GM12878 (cell line): ENCODE measurements around the gene CHCHD1. TPM values are rescaled to one million over a fixed set of nuclear protein-coding genes. Genes with fewer than 3 reads are reported as not detected.
"Not testable (repeated sequence)": the region's sequence is repeated elsewhere in the genome, so short reads cannot be mapped to it uniquely, and the experiment has no call there.

Source experiments
- ATAC-seq: fragments of 200-7000 bp; cut with Tn5 transposase; 3 replicates; pipeline ENCODE4 v1.9.1; 2020; ENCODE audit warnings: mild to moderate bottlenecking, moderate library complexity
- BruUV-seq: library from RNA; stranded (reverse); fragments of 400-500 nt; replicated peaks from 2 replicates; lab custom pipeline; 2021; lab: Mats Ljungman, UMichigan
- CTCF ChIA-PET: fragments of 300-600 bp; sonication (Branson Sonifier 250); formaldehyde crosslinking; extraction: SDS; loops from one replicate; lab custom pipeline; 2021; ENCODE audit warnings: inconsistent platforms; lab: Yijun Ruan, JAX
- POLR2A ChIA-PET: fragments of 350-600 bp; formaldehyde crosslinking; extraction: SDS; loops from one replicate; lab custom pipeline; 2021; ENCODE audit warnings: inconsistent platforms; lab: Charles Lee
- RAD21 ChIA-PET: fragments of 300-600 bp; sonication (Branson Sonifier 250); formaldehyde crosslinking; loops from one replicate; lab custom pipeline; 2023; ENCODE audit warnings: antibody characterized with exemption; ENCODE audit not compliant: unreplicated experiment; lab: Charles Lee
- SMC1A ChIA-PET: fragments of 300-600 bp; sonication (Branson Sonifier 250); formaldehyde crosslinking; loops from one replicate; lab custom pipeline; 2023; ENCODE audit not compliant: unreplicated experiment, uncharacterized antibody; lab: Charles Lee
- DNase-seq: peaks from one replicate; pipeline ENCODE4 v3.0.0-alpha.2; 2011; ENCODE audit warnings: low read depth, low spot score
- FAIRE-seq: peaks from 3 replicates; lab custom pipeline; 2011; peaks lifted over from hg19 to GRCh38; lab: Jason Lieb, UNC
- H2AFZ ChIP-seq: 2 replicates; pipeline ENCODE4 v1.6.0; 2011; ENCODE audit warnings: low read depth, low read length, control low read depth; ENCODE audit not compliant: control insufficient read depth
- H3K27ac ChIP-seq: 2 replicates; pipeline ENCODE4 v1.5.1; 2011; ENCODE audit warnings: control low read depth; ENCODE audit not compliant: control insufficient read depth, insufficient read depth
- H3K27me3 ChIP-seq, 2 experiments: replicated peaks in 1 of 2; 2 replicates each; pipeline versions ENCODE4 v1.6.0 to v1.6.1; 2011; ENCODE audit warnings: low read length in 1 of 2; ENCODE audit not compliant: control insufficient read depth in 2 of 2, insufficient read depth in 2 of 2
- H3K36me3 ChIP-seq, 2 experiments: 2 replicates each; pipeline ENCODE4 v1.5.1; 2011; ENCODE audit warnings: low read length in 1 of 2; ENCODE audit not compliant: control insufficient read depth in 2 of 2, insufficient read depth in 2 of 2
- H3K4me1 ChIP-seq: 2 replicates; pipeline ENCODE4 v1.6.1; 2011; ENCODE audit warnings: mild to moderate bottlenecking, low read length, moderate library complexity, mixed read lengths; ENCODE audit not compliant: control insufficient read depth, insufficient read depth
- H3K4me2 ChIP-seq: 2 replicates; pipeline ENCODE4 v1.6.0; 2011; ENCODE audit warnings: control low read depth; ENCODE audit not compliant: control insufficient read depth, insufficient read depth
- H3K4me3 ChIP-seq: fragments of 200-600 bp; sonication (generic); 2 replicates; pipeline ENCODE4 v1.5.1; 2016
- H3K79me2 ChIP-seq: 2 replicates; pipeline ENCODE4 v1.6.0; 2011; ENCODE audit warnings: low read length; ENCODE audit not compliant: control insufficient read depth, insufficient read depth
- H3K9ac ChIP-seq: 2 replicates; pipeline ENCODE4 v1.8.0; 2011; ENCODE audit warnings: low read length, control low read depth, mixed read lengths; ENCODE audit not compliant: control insufficient read depth, insufficient read depth
- H3K9me3 ChIP-seq: replicated peaks from 3 replicates; pipeline ENCODE4 v1.5.1; 2011; ENCODE audit warnings: mild to moderate bottlenecking, low read length; ENCODE audit not compliant: control insufficient read depth, insufficient read depth
- H4K20me1 ChIP-seq: 2 replicates; pipeline ENCODE4 v1.6.0; 2011; ENCODE audit not compliant: control insufficient read depth, insufficient read depth
- CREB1 ChIP-seq: IDR thresholded peaks from 2 replicates; pipeline ENCODE4 v1.6.1; 2012; ENCODE audit warnings: low read depth, mild to moderate bottlenecking, inconsistent platforms
- NR2F1 ChIP-seq: fragments of 450-650 bp; conservative IDR thresholded peaks from 2 replicates; pipeline ENCODE4 v1.6.1; 2017; ENCODE audit warnings: mild to moderate bottlenecking
- TCF3 ChIP-seq: IDR thresholded peaks from 2 replicates; pipeline ENCODE4 v1.6.1; 2012; ENCODE audit warnings: low read depth, mild to moderate bottlenecking, low read length, borderline replicate concordance; ENCODE audit not compliant: insufficient read depth
- ZZZ3 ChIP-seq: IDR thresholded peaks from 2 replicates; pipeline ENCODE4 v1.6.1; 2011; ENCODE audit warnings: low read depth; ENCODE audit not compliant: control insufficient read depth, insufficient read length
- WGBS: methylation state at CpG from one replicate; pipeline ENCODE4 v1.1.6; 2016; ENCODE audit warnings: low lambda C conversion rate; ENCODE audit not compliant: insufficient replicate concordance, insufficient coverage; ENCODE audit errors: missing lambda C conversion rate; 5-methylcytosine and 5-hydroxymethylcytosine counted together
- in situ Hi-C: fragments of 300-500 bp; cut with MboI; formaldehyde crosslinking; loops from 9 replicates; pipeline ENCODE4 v1.14.3; 2018; ENCODE audit warnings: mixed read lengths
- intact Hi-C: fragments of 100-400 bp; cut with micrococcal nuclease; formaldehyde crosslinking; loops from one replicate; pipeline ENCODE4 v1.14.2; 2022; ENCODE audit not compliant: unreplicated experiment
- polyA plus RNA-seq, 11 experiments: library from polyadenylated mRNA; depleted of rRNA in 4 of 11; unstranded in 6 of 11; stranded (reverse) in 5 of 11; fragments of >200 nt; fragmentation: Nextera tagmentation in 4 of 11; fragmentation: Illumina TruSeq in 1 of 11; extraction: Ambion mirVana in 4 of 11; extraction: Trizol in 1 of 11; gene quantifications; 1 replicate in 1 of 11; 2 replicates in 10 of 11; pipeline versions ENCODE4 v1.2.1 to v1.2.3, GENCODE V29; 2011 to 2016; ENCODE audit warnings: inconsistent platforms in 2 of 11, missing spikeins in 2 of 11, low read depth in 1 of 11
- total RNA-seq, 4 experiments: library from RNA; depleted of rRNA in 3 of 4; stranded (reverse); fragments of >200 nt in 3 of 4; fragmentation: Illumina TruSeq in 1 of 4; extraction: Trizol in 1 of 4; gene quantifications; 2 replicates each; pipeline versions ENCODE4 v1.2.1 to v1.2.3, GENCODE V29; 2013 to 2021
- TF ChIP-seq, protein P1 (sequence below): fragments of 450-650 bp; IDR thresholded peaks from 2 replicates; pipeline ENCODE4 v1.6.1; 2017; ENCODE audit warnings: mild to moderate bottlenecking
- TF ChIP-seq, protein P2 (sequence below): fragments of 450-650 bp; IDR thresholded peaks from 2 replicates; pipeline ENCODE4 v1.6.1; 2016; ENCODE audit warnings: mild to moderate bottlenecking
- TF ChIP-seq, protein P3 (sequence below): fragments of 450-650 bp; IDR thresholded peaks from 2 replicates; pipeline ENCODE4 v1.6.1; 2017; ENCODE audit warnings: mild to moderate bottlenecking, moderate library complexity

Gene CHCHD1
- total and polyA plus RNA-seq, 10 of the 15 experiments (the other 5 are each of a cell fraction or from before 2014, with no cell fraction given): 35.0 to 132 (median 70.0) TPM

DNA sequence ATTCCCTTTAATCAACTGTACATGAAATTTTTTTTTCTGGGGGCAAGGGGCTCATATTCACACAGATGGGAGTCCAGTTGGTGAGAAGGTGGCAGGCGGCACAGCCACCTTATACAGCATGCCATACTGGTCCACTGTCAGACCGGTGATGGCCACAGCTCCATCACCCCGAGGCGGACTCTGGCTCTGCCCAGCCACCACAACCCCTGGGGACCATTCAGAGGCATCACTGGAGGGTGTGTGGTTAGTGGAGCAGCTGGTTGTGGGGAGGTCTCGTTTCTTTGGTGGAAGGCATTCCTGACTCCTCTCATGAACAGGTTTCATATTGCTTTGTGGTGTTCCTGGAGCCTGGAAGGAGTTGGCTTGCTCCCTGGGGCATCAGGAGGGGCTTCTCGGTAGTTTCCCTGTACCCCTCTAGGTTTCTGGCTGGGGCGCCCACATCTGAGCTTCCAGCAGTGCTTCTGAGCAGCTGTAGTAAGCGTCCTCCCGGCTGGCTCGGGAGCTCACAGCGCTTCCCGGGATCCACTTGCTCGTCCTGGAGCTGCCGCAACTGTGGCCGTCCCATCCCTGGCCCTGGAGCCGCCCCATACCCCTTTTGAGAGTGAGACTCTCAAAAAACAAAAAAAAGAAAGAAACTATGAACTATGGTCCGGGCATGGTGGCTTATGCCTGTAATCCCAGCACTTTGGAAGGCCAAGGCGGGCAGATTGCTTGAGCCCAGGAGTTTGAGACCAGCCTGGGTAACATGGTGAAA, 41.2 kb upstream of the CHCHD1 start:
- H3K4me3 ChIP-seq, intact Hi-C loops, H3K9ac ChIP-seq, H3K9me3 ChIP-seq, H3K27me3 ChIP-seq, SMC1A ChIA-PET, H3K27ac ChIP-seq, H3K4me1 ChIP-seq, H3K4me2 ChIP-seq, RAD21 ChIA-PET, ATAC-seq, in situ Hi-C loops, H4K20me1 ChIP-seq, H3K36me3 ChIP-seq, FAIRE-seq, DNase-seq, CTCF ChIA-PET, H2AFZ ChIP-seq, BruUV-seq: not testable (repeated sequence)
- peaks cover 30% of the 10 kb centered on the region for H3K79me2 ChIP-seq
- 87% methylated on average over 17 of the region's 18 CpGs for WGBS
- POLR2A ChIA-PET: interaction anchor here (0.6 kb wide), 1 partner anchor 328 kb away, joined by 4 read pairs; no protein-coding TSS in a partner anchor

DNA sequence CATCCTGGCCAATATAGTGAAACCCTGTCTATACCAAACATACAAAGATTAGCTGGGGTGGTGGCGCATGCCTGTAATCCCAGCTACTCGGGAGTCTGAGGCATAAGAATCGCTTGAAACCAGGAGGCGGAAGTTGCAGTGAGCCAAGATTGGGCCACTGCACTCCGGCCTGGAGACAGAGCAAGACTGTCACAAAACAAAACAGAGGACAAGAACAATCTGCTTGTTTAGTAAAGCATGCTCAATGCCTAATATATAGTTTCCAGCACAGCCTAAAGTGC, 39.5 kb upstream of the CHCHD1 start:
- peaks cover 45% of the 10 kb centered on the region for H3K79me2 ChIP-seq
- H3K4me2 ChIP-seq: peak overlapping the region; percentile 93; the same call in 1 of the 2 replicates
- no peak overlapping the region for H3K4me3 ChIP-seq
- SMC1A ChIA-PET: interaction anchor here (1.5 to 4.1 kb wide), 3 partner anchors 12 to 30 kb away, joined by 4 to 35 read pairs (median 29); a partner anchor contains a TSS
- POLR2A ChIA-PET: interaction anchor here (2.4 to 3.7 kb wide), 4 partner anchors 9 to 30 kb away, joined by 13 to 38 read pairs (median 22); a partner anchor contains a TSS
- H3K27ac ChIP-seq: no peak overlapping the region
- H2AFZ ChIP-seq: no peak overlapping the region
- RAD21 ChIA-PET: interaction anchor here (0.9 to 3.0 kb wide), 2 partner anchors 12 to 31 kb away, joined by 3 to 16 read pairs; a partner anchor contains a TSS
- H3K27me3 ChIP-seq: no peaks in the 10 kb centered on the region
- FAIRE-seq: no peak
- DNase-seq: no peak
- no TSS peak for BruUV-seq
- WGBS: 97% methylated on average over 5 of the region's 5 CpGs
- intact Hi-C loops (no loop called here), in situ Hi-C loops (no loop called here)
- ATAC-seq: no peak
- peaks cover 11% of the 10 kb centered on the region for H3K4me1 ChIP-seq
- no peaks in the 10 kb centered on the region for H4K20me1 ChIP-seq
- CTCF ChIA-PET: interaction anchor here (2.1 kb wide), 1 partner anchor 30 kb away, joined by 8 read pairs; a partner anchor contains a TSS
- no peaks in the 10 kb centered on the region; a peak in 1 of 4 replicates for H3K36me3 ChIP-seq
- no peak overlapping the region for H3K9ac ChIP-seq
- H3K9me3 ChIP-seq: no peaks in the 10 kb centered on the region
- TF ChIP-seq, protein P1, sequence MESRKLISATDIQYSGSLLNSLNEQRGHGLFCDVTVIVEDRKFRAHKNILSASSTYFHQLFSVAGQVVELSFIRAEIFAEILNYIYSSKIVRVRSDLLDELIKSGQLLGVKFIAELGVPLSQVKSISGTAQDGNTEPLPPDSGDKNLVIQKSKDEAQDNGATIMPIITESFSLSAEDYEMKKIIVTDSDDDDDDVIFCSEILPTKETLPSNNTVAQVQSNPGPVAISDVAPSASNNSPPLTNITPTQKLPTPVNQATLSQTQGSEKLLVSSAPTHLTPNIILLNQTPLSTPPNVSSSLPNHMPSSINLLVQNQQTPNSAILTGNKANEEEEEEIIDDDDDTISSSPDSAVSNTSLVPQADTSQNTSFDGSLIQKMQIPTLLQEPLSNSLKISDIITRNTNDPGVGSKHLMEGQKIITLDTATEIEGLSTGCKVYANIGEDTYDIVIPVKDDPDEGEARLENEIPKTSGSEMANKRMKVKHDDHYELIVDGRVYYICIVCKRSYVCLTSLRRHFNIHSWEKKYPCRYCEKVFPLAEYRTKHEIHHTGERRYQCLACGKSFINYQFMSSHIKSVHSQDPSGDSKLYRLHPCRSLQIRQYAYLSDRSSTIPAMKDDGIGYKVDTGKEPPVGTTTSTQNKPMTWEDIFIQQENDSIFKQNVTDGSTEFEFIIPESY: no peak
- no peak for TF ChIP-seq TCF3
- TF ChIP-seq, protein P2, sequence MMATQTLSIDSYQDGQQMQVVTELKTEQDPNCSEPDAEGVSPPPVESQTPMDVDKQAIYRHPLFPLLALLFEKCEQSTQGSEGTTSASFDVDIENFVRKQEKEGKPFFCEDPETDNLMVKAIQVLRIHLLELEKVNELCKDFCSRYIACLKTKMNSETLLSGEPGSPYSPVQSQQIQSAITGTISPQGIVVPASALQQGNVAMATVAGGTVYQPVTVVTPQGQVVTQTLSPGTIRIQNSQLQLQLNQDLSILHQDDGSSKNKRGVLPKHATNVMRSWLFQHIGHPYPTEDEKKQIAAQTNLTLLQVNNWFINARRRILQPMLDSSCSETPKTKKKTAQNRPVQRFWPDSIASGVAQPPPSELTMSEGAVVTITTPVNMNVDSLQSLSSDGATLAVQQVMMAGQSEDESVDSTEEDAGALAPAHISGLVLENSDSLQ: no peak
- TF ChIP-seq, protein P3, sequence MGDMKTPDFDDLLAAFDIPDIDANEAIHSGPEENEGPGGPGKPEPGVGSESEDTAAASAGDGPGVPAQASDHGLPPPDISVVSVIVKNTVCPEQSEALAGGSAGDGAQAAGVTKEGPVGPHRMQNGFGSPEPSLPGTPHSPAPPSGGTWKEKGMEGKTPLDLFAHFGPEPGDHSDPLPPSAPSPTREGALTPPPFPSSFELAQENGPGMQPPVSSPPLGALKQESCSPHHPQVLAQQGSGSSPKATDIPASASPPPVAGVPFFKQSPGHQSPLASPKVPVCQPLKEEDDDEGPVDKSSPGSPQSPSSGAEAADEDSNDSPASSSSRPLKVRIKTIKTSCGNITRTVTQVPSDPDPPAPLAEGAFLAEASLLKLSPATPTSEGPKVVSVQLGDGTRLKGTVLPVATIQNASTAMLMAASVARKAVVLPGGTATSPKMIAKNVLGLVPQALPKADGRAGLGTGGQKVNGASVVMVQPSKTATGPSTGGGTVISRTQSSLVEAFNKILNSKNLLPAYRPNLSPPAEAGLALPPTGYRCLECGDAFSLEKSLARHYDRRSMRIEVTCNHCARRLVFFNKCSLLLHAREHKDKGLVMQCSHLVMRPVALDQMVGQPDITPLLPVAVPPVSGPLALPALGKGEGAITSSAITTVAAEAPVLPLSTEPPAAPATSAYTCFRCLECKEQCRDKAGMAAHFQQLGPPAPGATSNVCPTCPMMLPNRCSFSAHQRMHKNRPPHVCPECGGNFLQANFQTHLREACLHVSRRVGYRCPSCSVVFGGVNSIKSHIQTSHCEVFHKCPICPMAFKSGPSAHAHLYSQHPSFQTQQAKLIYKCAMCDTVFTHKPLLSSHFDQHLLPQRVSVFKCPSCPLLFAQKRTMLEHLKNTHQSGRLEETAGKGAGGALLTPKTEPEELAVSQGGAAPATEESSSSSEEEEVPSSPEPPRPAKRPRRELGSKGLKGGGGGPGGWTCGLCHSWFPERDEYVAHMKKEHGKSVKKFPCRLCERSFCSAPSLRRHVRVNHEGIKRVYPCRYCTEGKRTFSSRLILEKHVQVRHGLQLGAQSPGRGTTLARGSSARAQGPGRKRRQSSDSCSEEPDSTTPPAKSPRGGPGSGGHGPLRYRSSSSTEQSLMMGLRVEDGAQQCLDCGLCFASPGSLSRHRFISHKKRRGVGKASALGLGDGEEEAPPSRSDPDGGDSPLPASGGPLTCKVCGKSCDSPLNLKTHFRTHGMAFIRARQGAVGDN: no peak
- no peak for TF ChIP-seq NR2F1
- no peak for TF ChIP-seq ZZZ3
- no peak for TF ChIP-seq CREB1
